Natural killer cell (primary cell): ENCODE data around the gene NCBP2. TPM values are rescaled to one million over a fixed set of nuclear protein-coding genes. Genes with fewer than 3 reads are reported as not detected.

Experiments used
- ATAC-seq, 3 donors: fragments of 150-1000 bp in 2 of 3; fragments of 200-7000 bp in 1 of 3; cut with Tn5 transposase; 1 replicate in 1 of 3; 2 replicates in 2 of 3; pipeline ENCODE4 v1.10.0; 2021; ENCODE audit warnings: mild to moderate bottlenecking in 2 of 3, moderate library complexity in 2 of 3
- DNase-seq, 2 donors: peaks; one replicate each; pipeline versions ENCODE4 v3.0.0 to v3.0.0-alpha.2; 2013 to 2021; ENCODE audit warnings: mixed read lengths in 1 of 2
- H3K27ac ChIP-seq: one replicate; pipeline ENCODE4 v1.5.1; 2013; ENCODE audit warnings: mild to moderate bottlenecking, low read length
- H3K27me3 ChIP-seq: one replicate; pipeline ENCODE4 v1.6.1; 2013; ENCODE audit warnings: low read length; ENCODE audit not compliant: control insufficient read depth, insufficient read depth
- H3K36me3 ChIP-seq: one replicate; pipeline ENCODE4 v1.6.1; 2013; ENCODE audit warnings: low read length; ENCODE audit not compliant: control insufficient read depth, insufficient read depth
- H3K4me1 ChIP-seq: one replicate; pipeline ENCODE4 v1.6.1; 2013; ENCODE audit warnings: low read length; ENCODE audit not compliant: control insufficient read depth, insufficient read depth
- H3K4me3 ChIP-seq: one replicate; pipeline ENCODE4 v1.5.1; 2013; ENCODE audit warnings: low read length
- H3K9me3 ChIP-seq: one replicate; pipeline ENCODE4 v1.6.1; 2013; ENCODE audit warnings: low read length; ENCODE audit not compliant: control insufficient read depth, insufficient read depth
- H3K27ac Mint-ChIP-seq, 2 donors: one replicate each; pipeline ENCODE4 v1.8.0; 2022; ENCODE audit warnings: mild to moderate bottlenecking in 2 of 2, mixed read lengths in 2 of 2, moderate library complexity in 1 of 2
- H3K27me3 Mint-ChIP-seq, 2 donors: one replicate each; pipeline ENCODE4 v1.8.0; 2022; ENCODE audit warnings: low read depth in 2 of 2, mixed read lengths in 2 of 2
- H3K36me3 Mint-ChIP-seq: one replicate; pipeline ENCODE4 v1.8.0; 2022; ENCODE audit warnings: mixed read lengths
- H3K4me1 Mint-ChIP-seq, 2 donors: one replicate each; pipeline ENCODE4 v1.8.0; 2022; ENCODE audit warnings: mixed read lengths in 2 of 2
- H3K4me3 Mint-ChIP-seq: one replicate; pipeline ENCODE4 v1.8.0; 2022; ENCODE audit warnings: mild to moderate bottlenecking, moderate library complexity, mixed read lengths
- H3K9me3 Mint-ChIP-seq, 2 donors: one replicate each; pipeline ENCODE4 v1.8.0; 2022; ENCODE audit warnings: mixed read lengths in 2 of 2
- CTCF ChIP-seq: fragments of 200-600 bp; IDR thresholded peaks from one replicate; pipeline ENCODE4 v1.8.0; 2022; ENCODE audit warnings: antibody characterized with exemption
- WGBS: methylation state at CpG from one replicate; pipeline ENCODE4 v1.1.7; 2013; ENCODE audit warnings: missing lambda C conversion rate; ENCODE audit not compliant: insufficient coverage; 5-methylcytosine and 5-hydroxymethylcytosine counted together
- intact Hi-C: fragments of 100-400 bp; cut with micrococcal nuclease; formaldehyde crosslinking; loops from one replicate; pipeline ENCODE4 v1.14.2; 2022
- total RNA-seq, 4 donors: library from RNA; stranded (reverse); fragments of 120-200 nt in 1 of 4; gene quantifications; one replicate each; pipeline versions ENCODE4 v1.2.3 to v1.2.4, GENCODE V29; 2013 to 2022

NCBP2 gene
- 10 to 100 TPM; 32.3 to 44.1 (median 37.5) TPM for total RNA-seq
- 44.8 TPM for total RNA-seq (2013)

GRCh38 chr3:196942226-196942914 lies at the start of gene NCBP2:
Gene NCBP2, minus strand, starts transcription at chr3:196942528. Its CDS starts 25 bp downstream, at chr3:196942503.
- Mint-ChIP-seq H3K27ac (peak within 1 kb of the TSS; percentile 90 to 98), H3K27me3 (no peaks in the 10 kb centered on the region), H3K36me3 (peaks cover 8% of the 10 kb centered on the region), H3K4me1 (peaks cover 36 to 39% of the 10 kb centered on the region in 2 donors), H3K9me3 (no peaks in the 10 kb centered on the region), H3K4me3 (peak within 1 kb of the TSS; percentile 98)
- TF ChIP-seq CTCF: peak; percentile 60
- peak; percentile 100 for DNase-seq
- intact Hi-C loops: loop anchor here (1.0 kb wide), 3 partner anchors 75 to 374 kb away; partner anchors contain the start of genes FBXO45, SENP5 and WDR53
- under 1% methylated on average over 77 of the region's 77 CpGs for WGBS
- H3K36me3 ChIP-seq: peaks cover 18% of the 10 kb centered on the region
- peak; percentile 91 to 97 (median 94) for ATAC-seq
- H3K4me3 ChIP-seq: peak within 1 kb of the TSS; percentile 80
- peaks cover 25% of the 10 kb centered on the region for H3K4me1 ChIP-seq
- no peaks in the 10 kb centered on the region for H3K9me3 ChIP-seq
- H3K27ac ChIP-seq: peak within 1 kb of the TSS; percentile 89
- H3K27me3 ChIP-seq: no peaks in the 10 kb centered on the region

DNA sequence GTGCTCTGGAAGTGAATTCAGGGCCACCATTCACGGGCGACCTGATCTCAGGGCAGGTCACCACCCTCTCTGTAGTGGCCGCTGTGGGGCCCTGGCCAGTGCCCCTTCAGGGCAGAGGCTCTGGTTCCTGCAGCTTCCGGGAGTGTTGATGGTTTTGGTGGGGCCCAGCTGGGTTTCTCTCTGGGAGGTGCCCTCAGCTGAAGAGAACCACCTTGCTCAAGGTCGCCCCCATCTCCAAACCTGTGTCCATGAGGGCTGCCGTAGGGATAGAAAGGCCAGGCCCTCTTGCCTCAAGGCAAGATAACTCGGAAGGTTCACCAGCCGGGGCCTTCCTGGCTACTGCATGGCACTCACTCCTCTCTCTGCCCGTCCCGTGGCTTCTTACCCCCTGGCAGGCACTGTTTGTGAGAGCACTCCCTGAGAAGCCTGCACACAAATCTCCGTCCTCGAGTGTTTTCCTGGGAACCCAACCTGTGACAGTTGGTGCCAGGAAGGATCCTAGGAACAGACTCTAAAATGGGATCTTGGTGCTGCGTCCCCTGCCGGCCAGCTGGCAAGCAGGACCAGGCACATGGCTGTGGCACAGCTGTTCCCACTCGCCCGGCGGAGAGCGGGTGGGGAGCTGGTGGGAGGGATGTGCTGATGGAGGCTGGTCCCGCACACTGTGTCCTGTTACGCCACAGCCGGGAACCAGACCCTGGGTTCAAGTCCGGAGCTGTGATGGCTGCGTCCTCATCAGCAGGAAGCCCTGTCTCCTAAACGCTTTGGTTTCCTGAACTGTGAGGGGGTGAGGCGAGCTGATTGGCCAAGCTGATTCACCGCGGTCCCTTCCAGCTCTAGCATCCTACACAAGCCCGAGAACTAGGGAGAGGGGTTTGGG lies 49.5 kb upstream of the NCBP2 start:
- no peaks in the 10 kb centered on the region for H3K27me3 Mint-ChIP-seq
- no peaks in the 10 kb centered on the region for H3K36me3 Mint-ChIP-seq
- Histone ChIP-seq H3K4me3 (no peak overlapping the region), H3K36me3 (no peaks in the 10 kb centered on the region), H3K4me1 (no peaks in the 10 kb centered on the region), H3K27ac (no peak overlapping the region), H3K9me3 (no peaks in the 10 kb centered on the region), H3K27me3 (no peaks in the 10 kb centered on the region)
- H3K4me3 Mint-ChIP-seq: no peak overlapping the region
- ATAC-seq: no peak
- no peaks in the 10 kb centered on the region for H3K9me3 Mint-ChIP-seq
- WGBS: 90% methylated on average over 28 of the region's 28 CpGs
- no peaks in the 10 kb centered on the region for H3K4me1 Mint-ChIP-seq
- TF ChIP-seq CTCF: no peak
- H3K27ac Mint-ChIP-seq: no peak overlapping the region
- intact Hi-C loops: no loop called here
- DNase-seq: no peak

GRCh38 chr3:196990601-196991007 lies 48.3 kb upstream of the NCBP2 start:
- no peak overlapping the region for H3K4me3 Mint-ChIP-seq
- H3K27me3 Mint-ChIP-seq: no peaks in the 10 kb centered on the region
- H3K27ac Mint-ChIP-seq: no peak overlapping the region
- no peak for TF ChIP-seq CTCF
- no peak for ATAC-seq
- no peaks in the 10 kb centered on the region for H3K4me1 Mint-ChIP-seq
- intact Hi-C loops: no loop called here
- no peaks in the 10 kb centered on the region for H3K36me3 Mint-ChIP-seq
- no peak overlapping the region for H3K4me3 ChIP-seq
- DNase-seq: no peak
- no peaks in the 10 kb centered on the region for H3K27me3 ChIP-seq
- WGBS: 97% methylated on average over 10 of the region's 10 CpGs
- no peaks in the 10 kb centered on the region for H3K9me3 ChIP-seq
- H3K27ac ChIP-seq: no peak overlapping the region
- H3K4me1 ChIP-seq: no peaks in the 10 kb centered on the region
- H3K9me3 Mint-ChIP-seq: no peaks in the 10 kb centered on the region
- no peaks in the 10 kb centered on the region for H3K36me3 ChIP-seq
